Islet of Langerhans (tissue), 1 donor: ENCODE results near the gene MAGI1.
"Not testable (repeated sequence)": the region's sequence is repeated elsewhere in the genome, so short reads cannot be mapped to it uniquely, and the experiment has no call there.

Experiments used
- FAIRE-seq: peaks from one replicate; lab custom pipeline; 2011; peaks lifted over from hg19 to GRCh38; lab: Jason Lieb, UNC

The MAGI1 gene

GRCh38 chr3:65521032-65521431 is 517.7 kb downstream of the MAGI1 start:
- peak; percentile 17 for FAIRE-seq

- no peak for FAIRE-seq
Measured at GRCh38 chr3:65516998-65517397, 521.7 kb downstream of the MAGI1 start.

DNA sequence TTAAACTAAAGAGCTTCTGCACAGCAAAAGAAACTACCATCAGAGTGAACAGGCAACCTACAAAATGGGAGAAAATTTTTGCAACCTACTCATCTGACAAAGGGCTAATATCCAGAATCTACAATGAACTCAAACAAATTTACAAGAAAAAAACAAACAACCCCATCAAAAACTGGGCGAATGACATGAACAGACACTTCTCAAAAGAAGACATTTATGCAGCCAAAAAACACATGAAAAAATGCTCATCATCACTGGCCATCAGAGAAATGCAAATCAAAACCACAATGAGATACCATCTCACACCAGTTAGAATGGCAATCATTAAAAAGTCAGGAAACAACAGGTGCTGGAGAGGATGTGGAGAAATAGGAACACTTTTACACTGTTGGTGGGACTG is 524.4 kb downstream of the MAGI1 start:
- not testable (repeated sequence) for FAIRE-seq

GRCh38 chr3:65509423-65509794 is 529.3 kb downstream of the MAGI1 start:
- not testable (repeated sequence) for FAIRE-seq

GRCh38 chr3:65508750-65509422 is 529.8 kb downstream of the MAGI1 start:
- no peak for FAIRE-seq

DNA sequence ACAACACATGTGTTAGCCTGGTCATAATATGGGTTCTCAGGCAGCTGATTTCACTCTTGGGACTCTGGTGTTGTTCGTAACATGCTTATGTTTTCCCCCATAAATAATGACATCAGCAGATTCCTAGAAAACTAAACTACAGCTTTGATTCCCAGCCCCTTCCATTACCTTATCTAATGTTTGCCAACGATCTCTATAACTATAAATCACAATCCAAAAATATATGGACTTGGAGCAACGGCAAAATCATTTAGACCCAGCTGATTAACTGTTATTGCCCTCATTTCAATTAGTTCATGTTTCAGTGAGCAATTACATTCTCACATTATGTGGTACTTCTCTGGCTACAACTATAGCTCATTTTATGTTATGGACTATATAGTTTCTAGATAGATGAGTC is 531.3 kb downstream of the MAGI1 start:
- FAIRE-seq = no peak

GRCh38 chr3:65503776-65504175 is 534.9 kb downstream of the MAGI1 start:
- FAIRE-seq = no peak

- FAIRE-seq = no peak
Measured at GRCh38 chr3:65502526-65502925, 536.2 kb downstream of the MAGI1 start.

GRCh38 chr3:65500398-65501306 is 538.1 kb downstream of the MAGI1 start:
- FAIRE-seq = no peak

GRCh38 chr3:65497846-65498245 is 540.9 kb downstream of the MAGI1 start:
- no peak for FAIRE-seq

DNA sequence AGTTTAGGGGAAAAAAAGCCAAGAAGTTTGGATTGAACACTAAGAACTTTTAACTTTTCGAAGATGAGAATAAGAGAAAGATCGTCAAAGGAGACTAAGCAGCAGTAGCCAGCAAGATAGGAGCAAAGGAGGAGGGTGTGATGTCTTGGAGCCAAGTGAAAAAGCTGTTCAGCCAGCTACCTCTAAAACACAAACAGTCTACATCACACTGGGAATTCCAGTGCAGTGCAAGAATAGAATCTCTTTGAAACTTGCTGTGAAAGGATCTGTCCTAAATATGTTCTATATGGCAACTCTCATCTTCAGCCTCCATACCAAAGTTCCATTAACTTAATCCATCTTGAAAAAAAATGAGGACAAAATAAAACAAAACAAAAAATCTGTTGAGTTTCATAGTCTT is 541.5 kb downstream of the MAGI1 start:
- FAIRE-seq = no peak

- FAIRE-seq = no peak
Measured at GRCh38 chr3:65493938-65494337, 544.8 kb downstream of the MAGI1 start.

- FAIRE-seq = no peak
Measured at GRCh38 chr3:65493371-65493882, 545.3 kb downstream of the MAGI1 start.

GRCh38 chr3:65492249-65492648 is 546.5 kb downstream of the MAGI1 start:
- no peak for FAIRE-seq

- no peak for FAIRE-seq
Measured at GRCh38 chr3:65490114-65490513, 548.6 kb downstream of the MAGI1 start.

GRCh38 chr3:65489253-65489652 is 549.5 kb downstream of the MAGI1 start:
- peak; percentile 17 for FAIRE-seq

DNA sequence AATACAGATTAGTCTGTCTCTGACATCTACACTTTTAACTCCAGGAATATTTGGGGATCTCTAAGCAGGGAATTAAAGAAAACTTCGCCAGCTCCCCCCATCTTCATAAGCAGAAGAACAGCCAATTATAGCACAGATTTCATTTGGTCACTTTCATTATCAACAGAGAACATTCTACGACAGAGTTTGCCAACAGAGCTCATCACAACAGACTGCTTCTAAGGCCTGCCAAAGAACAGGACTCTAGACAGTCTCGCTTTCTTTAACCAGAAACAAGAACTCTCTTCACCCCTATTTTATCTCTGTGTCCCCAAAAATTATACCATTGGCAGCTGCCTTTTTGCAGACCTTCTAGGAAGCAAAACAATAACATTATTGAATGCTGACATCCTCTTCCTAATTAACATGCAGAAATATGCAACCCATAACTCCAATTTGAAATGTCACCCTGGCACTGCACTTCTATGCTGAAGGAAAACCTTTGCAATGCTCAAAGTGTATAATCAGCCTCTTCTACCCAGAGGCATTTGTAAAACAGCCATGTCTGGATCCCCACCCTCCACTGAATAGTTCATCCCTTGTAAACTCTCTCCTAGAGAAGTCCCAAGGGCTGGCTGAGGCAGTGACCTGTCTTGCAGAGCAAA is 552.8 kb downstream of the MAGI1 start:
- no peak for FAIRE-seq

- no peak for FAIRE-seq
Measured at GRCh38 chr3:65484964-65485363, 553.8 kb downstream of the MAGI1 start.

GRCh38 chr3:65483480-65483879 is 555.2 kb downstream of the MAGI1 start:
- FAIRE-seq = no peak

DNA sequence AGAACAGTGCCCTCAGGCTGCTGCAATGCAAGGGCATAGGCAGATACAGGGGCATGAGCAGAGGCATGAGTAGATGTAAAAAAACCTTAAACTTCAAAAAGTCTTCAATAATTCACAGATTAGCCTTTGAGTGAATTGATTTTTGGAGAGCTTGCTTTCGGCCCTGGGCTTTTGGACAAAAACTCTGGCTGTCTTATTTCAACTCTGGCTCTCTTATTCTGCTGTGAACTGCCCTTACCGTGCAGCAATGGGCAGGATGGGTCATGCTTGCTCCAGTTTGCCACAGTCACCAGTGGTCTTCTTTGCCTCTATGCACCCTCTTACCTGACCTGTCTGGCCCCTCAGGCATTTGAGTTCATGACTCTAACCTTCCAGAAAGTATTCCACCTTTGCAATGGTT is 555.7 kb downstream of the MAGI1 start:
- no peak for FAIRE-seq

GRCh38 chr3:65481085-65481484 is 557.6 kb downstream of the MAGI1 start:
- FAIRE-seq = no peak

DNA sequence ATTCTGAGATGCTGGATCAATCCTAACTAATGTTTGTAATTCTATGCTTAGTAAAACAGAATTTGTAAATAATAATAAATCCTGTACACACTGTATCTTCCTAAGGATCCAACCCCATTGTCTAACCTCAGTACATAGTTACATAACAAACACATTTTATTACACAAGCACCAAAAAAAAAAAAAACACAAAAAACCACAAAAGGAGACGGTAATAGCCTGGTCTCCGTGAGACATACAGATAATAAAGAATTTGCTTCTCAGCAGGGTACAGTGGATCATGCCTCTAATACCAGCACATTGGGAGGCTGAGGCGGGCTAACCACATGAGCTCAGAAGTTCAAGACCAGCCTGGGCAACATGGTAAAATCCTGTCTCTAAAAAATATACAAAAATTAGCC is 558.7 kb downstream of the MAGI1 start:
- FAIRE-seq = no peak
